ENCODE measurements around the gene TBL1XR1.

TBL1XR1 gene

DNA sequence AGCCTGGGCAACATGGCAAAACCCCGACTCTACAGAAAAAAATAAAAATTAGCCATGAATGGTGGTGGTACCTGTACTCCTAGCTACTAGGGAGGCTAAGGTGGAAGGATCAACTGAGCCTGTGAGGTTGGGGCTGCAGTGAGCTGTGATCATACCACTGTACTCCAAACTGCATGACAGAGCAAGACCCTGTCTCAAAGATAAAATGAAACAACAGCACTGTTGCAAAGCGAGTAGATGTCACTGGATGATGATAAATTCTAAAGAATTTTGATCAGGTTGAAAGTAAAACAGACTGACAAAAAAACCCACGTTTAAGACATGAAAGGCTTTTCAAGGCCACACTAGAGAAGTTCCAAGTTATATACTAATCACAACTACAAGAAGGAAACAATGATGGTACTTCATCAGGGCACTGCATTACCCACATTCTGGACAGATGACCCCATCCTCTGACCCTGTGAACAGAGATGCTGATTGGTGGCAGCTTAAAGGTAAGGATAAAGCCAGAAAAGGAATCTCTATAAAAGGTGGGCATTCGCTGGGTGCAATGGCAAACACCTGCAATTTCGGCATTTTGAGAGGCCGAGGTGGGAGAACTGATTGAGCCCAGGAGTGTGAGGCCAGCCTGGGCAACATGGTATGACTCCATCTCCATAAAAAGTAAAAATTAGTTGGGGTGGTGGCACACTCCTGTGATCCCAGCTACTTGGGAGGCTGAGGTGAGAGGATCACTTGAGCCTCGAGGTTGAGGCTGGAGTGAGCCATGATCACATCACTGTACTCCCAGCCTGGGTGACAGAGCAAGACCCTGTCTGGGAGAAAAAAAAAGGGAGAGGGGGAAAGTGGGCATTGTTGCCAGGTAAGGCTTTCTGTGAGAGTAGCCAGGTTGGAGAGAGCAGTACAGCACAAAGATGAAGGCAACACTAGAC, 59.2 kb downstream of the TBL1XR1 start:
- TF ChIP-seq, protein P1, sequence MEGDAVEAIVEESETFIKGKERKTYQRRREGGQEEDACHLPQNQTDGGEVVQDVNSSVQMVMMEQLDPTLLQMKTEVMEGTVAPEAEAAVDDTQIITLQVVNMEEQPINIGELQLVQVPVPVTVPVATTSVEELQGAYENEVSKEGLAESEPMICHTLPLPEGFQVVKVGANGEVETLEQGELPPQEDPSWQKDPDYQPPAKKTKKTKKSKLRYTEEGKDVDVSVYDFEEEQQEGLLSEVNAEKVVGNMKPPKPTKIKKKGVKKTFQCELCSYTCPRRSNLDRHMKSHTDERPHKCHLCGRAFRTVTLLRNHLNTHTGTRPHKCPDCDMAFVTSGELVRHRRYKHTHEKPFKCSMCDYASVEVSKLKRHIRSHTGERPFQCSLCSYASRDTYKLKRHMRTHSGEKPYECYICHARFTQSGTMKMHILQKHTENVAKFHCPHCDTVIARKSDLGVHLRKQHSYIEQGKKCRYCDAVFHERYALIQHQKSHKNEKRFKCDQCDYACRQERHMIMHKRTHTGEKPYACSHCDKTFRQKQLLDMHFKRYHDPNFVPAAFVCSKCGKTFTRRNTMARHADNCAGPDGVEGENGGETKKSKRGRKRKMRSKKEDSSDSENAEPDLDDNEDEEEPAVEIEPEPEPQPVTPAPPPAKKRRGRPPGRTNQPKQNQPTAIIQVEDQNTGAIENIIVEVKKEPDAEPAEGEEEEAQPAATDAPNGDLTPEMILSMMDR (conservative IDR thresholded peaks at IDR 0.05; ENCODE audit: low read depth) = no peak
- H3K27ac ChIP-seq = no peak overlapping the region
- CTCF ChIA-PET = no interaction called here
- POLR2A ChIA-PET (ENCODE audit: low non-redundant PET) = no interaction called here
- DNase-seq (ENCODE audit: low spot score) = no peak

- H3K27ac ChIP-seq = no peak overlapping the region
- ChIA-PET CTCF (no interaction called here), POLR2A (ENCODE audit: low non-redundant PET) (no interaction called here)
- DNase-seq (ENCODE audit: low spot score) = no peak
- TF ChIP-seq, protein P1 (conservative IDR thresholded peaks at IDR 0.05; ENCODE audit: low read depth) = no peak
Measured at GRCh38 chr3:177136741-177137140, 60.5 kb downstream of the TBL1XR1 start.

GRCh38 chr3:177135841-177136492, 61.3 kb downstream of the TBL1XR1 start:
- H3K27ac ChIP-seq = no peak overlapping the region
- DNase-seq (ENCODE audit: low spot score) = no peak
- TF ChIP-seq, protein P1 (conservative IDR thresholded peaks at IDR 0.05; ENCODE audit: low read depth) = no peak
- ChIA-PET POLR2A (ENCODE audit: low non-redundant PET) (no interaction called here), CTCF (no interaction called here)

GRCh38 chr3:177134816-177135210, 62.5 kb downstream of the TBL1XR1 start:
- no peak for DNase-seq (ENCODE audit: low spot score)
- ChIA-PET CTCF (no interaction called here), POLR2A (ENCODE audit: low non-redundant PET) (no interaction called here)
- TF ChIP-seq, protein P1 (conservative IDR thresholded peaks at IDR 0.05; ENCODE audit: low read depth) = no peak
- H3K27ac ChIP-seq = no peak overlapping the region

DNA sequence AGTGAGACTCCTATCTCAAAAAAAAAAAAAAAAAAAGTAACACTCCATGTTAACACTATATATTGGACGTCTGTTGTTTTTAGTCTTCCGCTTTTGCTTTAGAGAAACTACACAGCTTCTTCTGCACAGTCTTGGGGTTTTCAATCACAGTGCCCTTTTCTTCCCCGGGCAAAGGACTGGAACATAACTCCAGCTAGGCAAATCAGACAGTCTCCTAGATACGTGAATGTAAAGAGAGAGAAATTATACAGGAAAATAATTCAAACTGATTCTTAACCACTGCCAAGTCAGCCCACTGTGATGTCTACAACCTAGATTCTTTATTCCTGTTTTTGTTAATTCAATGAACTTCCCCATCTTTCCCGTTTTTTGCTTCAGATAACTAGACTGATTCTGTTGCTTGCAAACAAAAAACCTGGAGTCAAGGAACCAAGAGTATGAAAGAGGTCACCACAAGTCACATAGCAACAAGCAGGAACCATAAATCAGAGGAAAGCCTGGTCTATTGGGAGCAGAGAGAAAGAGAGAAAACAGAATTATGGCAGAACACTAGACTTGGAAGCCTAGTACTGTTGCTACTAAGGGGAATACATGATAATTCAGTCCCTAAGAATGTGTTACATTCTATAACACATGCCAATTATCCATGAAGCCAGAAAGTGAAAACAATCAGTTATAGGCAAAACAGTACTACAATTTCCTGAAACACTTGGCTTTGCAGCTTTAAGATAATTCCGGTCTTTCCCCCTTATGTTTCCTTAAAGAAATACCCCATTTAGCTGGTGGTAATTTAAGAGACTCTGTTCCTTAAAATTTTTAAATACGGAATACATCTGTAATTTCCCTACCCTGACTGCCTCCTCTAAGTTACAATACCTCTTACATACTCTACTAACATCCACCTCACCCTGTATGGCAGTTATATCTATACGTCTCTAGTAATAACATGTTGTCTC, 63.1 kb downstream of the TBL1XR1 start:
- ChIA-PET CTCF (no interaction called here), POLR2A (ENCODE audit: low non-redundant PET) (no interaction called here)
- TF ChIP-seq, protein P1 (conservative IDR thresholded peaks at IDR 0.05; ENCODE audit: low read depth) = no peak
- DNase-seq (ENCODE audit: low spot score) = no peak
- no peak overlapping the region for H3K27ac ChIP-seq
